Stimulated activated CD4-positive, alpha-beta T cell treated with anti-CD3 and anti-CD28 coated beads, TNF-alpha, amount 100 ng/mL, for 48 hours (primary cell): ENCODE data around the gene SLC25A33.
"Not testable (repeated sequence)": the region's sequence is repeated elsewhere in the genome, so short reads cannot be mapped to it uniquely, and the experiment has no call there.

Experiments used
- DNase-seq, 3 donors: peaks; one replicate each; pipeline ENCODE4 v3.0.0-alpha.2; 2020; ENCODE audit warnings: low read depth in 3 of 3

The SLC25A33 gene

GRCh38 chr1:9539165-9539828, at the start of gene SLC25A33:
SLC25A33 (plus strand) TSS chr1:9539465; CDS start chr1:9539692, 227 bp downstream.
- DNase-seq = peak; percentile 97 to 98 (median 97)

- peak; percentile 65 to 83 (median 74) for DNase-seq
These were observed 48.5 kb upstream of the SLC25A33 start for GRCh38 chr1:9490605-9491339.

- no peak for DNase-seq
These were observed 45.9 kb upstream of the SLC25A33 start for GRCh38 chr1:9493326-9493725.

- peak; percentile 32 to 61 (median 44) for DNase-seq
These were observed 44.1 kb upstream of the SLC25A33 start for GRCh38 chr1:9494936-9495758.

- DNase-seq = no peak
These were observed 43.4 kb upstream of the SLC25A33 start for GRCh38 chr1:9495854-9496374.

GRCh38 chr1:9500756-9501754, 38.2 kb upstream of the SLC25A33 start:
- DNase-seq = no peak

- no peak for DNase-seq
These were observed 36.1 kb upstream of the SLC25A33 start for GRCh38 chr1:9503001-9503675.

- DNase-seq = no peak
These were observed 34.1 kb upstream of the SLC25A33 start for GRCh38 chr1:9505143-9505542.

GRCh38 chr1:9506901-9507300, 32.4 kb upstream of the SLC25A33 start:
- no peak for DNase-seq

- no peak for DNase-seq
These were observed 29.1 kb upstream of the SLC25A33 start for GRCh38 chr1:9510130-9510529.

GRCh38 chr1:9515550-9515949, 23.7 kb upstream of the SLC25A33 start:
- DNase-seq = not testable (repeated sequence)

GRCh38 chr1:9518454-9518998, 20.7 kb upstream of the SLC25A33 start:
- DNase-seq = no peak

- DNase-seq = no peak
These were observed 18.9 kb upstream of the SLC25A33 start for GRCh38 chr1:9520411-9520810.

GRCh38 chr1:9529190-9529589, 10.1 kb upstream of the SLC25A33 start:
- no peak for DNase-seq

- DNase-seq = no peak
These were observed 8.9 kb upstream of the SLC25A33 start for GRCh38 chr1:9530320-9530719.

GRCh38 chr1:9534953-9535352, 4.3 kb upstream of the SLC25A33 start:
- DNase-seq = no peak

GRCh38 chr1:9536301-9536700, 3.0 kb upstream of the SLC25A33 start:
- no peak for DNase-seq

- no peak for DNase-seq
These were observed 1.2 kb upstream of the SLC25A33 start for GRCh38 chr1:9537863-9538668.

GRCh38 chr1:9538669-9539164, 548 bp upstream of the SLC25A33 start:
- DNase-seq = no peak
